Liver (tissue), 9 donors: Measurements from ENCODE around the gene TCF7L2. TPM values are rescaled to one million over a fixed set of nuclear protein-coding genes. Genes with fewer than 3 reads are reported as not detected.

ENCODE experiments used
- DNase-seq: peaks from one replicate; pipeline ENCODE4 v3.0.0-alpha.2; 2017; ENCODE audit warnings: low spot score
- H3K27ac ChIP-seq, 2 donors: one replicate each; pipeline ENCODE4 v1.7.0; 2013; ENCODE audit warnings: inconsistent platforms in 2 of 2, low read length in 2 of 2, control low read depth in 1 of 2, low read depth in 1 of 2, mild to moderate bottlenecking in 1 of 2
- H3K27me3 ChIP-seq, 4 donors: one replicate each; pipeline versions ENCODE4 v1.6.1 to v1.7.0; 2013; ENCODE audit warnings: low read length in 3 of 4, inconsistent platforms in 1 of 4, mild to moderate bottlenecking in 1 of 4, moderate library complexity in 1 of 4; ENCODE audit not compliant: control insufficient read depth in 4 of 4, insufficient read depth in 4 of 4
- H3K36me3 ChIP-seq, 4 donors: one replicate each; pipeline versions ENCODE4 v1.6.1 to v1.7.0; 2013; ENCODE audit warnings: low read length in 3 of 4, mild to moderate bottlenecking in 3 of 4, low read depth in 1 of 4, moderate library complexity in 1 of 4; ENCODE audit not compliant: control insufficient read depth in 4 of 4, insufficient read depth in 3 of 4
- H3K4me1 ChIP-seq, 4 donors: one replicate each; pipeline versions ENCODE4 v1.6.1 to v1.7.0; 2013; ENCODE audit warnings: low read length in 3 of 4, mild to moderate bottlenecking in 3 of 4, moderate library complexity in 1 of 4; ENCODE audit not compliant: control insufficient read depth in 4 of 4, insufficient read depth in 4 of 4
- H3K4me3 ChIP-seq, 3 donors: one replicate each; pipeline versions ENCODE4 v1.6.1 to v1.7.0; 2013; ENCODE audit warnings: low read length in 3 of 3, control low read depth in 1 of 3, low read depth in 1 of 3, mild to moderate bottlenecking in 1 of 3
- H3K9ac ChIP-seq, 2 donors: one replicate each; pipeline ENCODE4 v1.7.0; 2013; ENCODE audit warnings: low read length in 2 of 2, mild to moderate bottlenecking in 2 of 2, moderate library complexity in 2 of 2, control low read depth in 1 of 2, low read depth in 1 of 2
- H3K9me3 ChIP-seq, 4 donors: one replicate each; pipeline versions ENCODE4 v1.6.1 to v1.7.0; 2013; ENCODE audit warnings: low read length in 3 of 4; ENCODE audit not compliant: control insufficient read depth in 4 of 4
- ATF3 ChIP-seq: IDR thresholded peaks from 2 replicates; pipeline ENCODE4 v1.6.1; 2016; ENCODE audit warnings: antibody characterized with exemption
- CTCF ChIP-seq: fragments of 150-350 bp; IDR thresholded peaks from 2 replicates; pipeline ENCODE4 v1.5.1; 2017; ENCODE audit warnings: improper control_type of control experiment, low read depth, low read length; ENCODE audit not compliant: missing input control
- EGR1 ChIP-seq, 2 donors: IDR thresholded peaks; 2 replicates each; pipeline ENCODE4 v1.6.1; 2016 to 2018; ENCODE audit warnings: antibody characterized with exemption in 2 of 2, low read depth in 2 of 2
- FOXA1 ChIP-seq: IDR thresholded peaks from 2 replicates; pipeline ENCODE4 v1.6.1; 2016; ENCODE audit warnings: antibody characterized with exemption
- FOXA2 ChIP-seq: IDR thresholded peaks from 2 replicates; pipeline ENCODE4 v1.6.1; 2016; ENCODE audit warnings: antibody characterized with exemption
- GABPA ChIP-seq, 2 donors: IDR thresholded peaks in 1 of 2; conservative IDR thresholded peaks in 1 of 2; 2 replicates each; pipeline ENCODE4 v1.6.1; 2016; ENCODE audit warnings: antibody characterized with exemption in 2 of 2, mild to moderate bottlenecking in 1 of 2, moderate library complexity in 1 of 2
- HNF4A ChIP-seq, 2 donors: conservative IDR thresholded peaks; 2 replicates each; pipeline ENCODE4 v1.6.1; 2016; ENCODE audit warnings: antibody characterized with exemption in 2 of 2, mild to moderate bottlenecking in 2 of 2
- HNF4G ChIP-seq: IDR thresholded peaks from 2 replicates; pipeline ENCODE4 v1.6.1; 2016; ENCODE audit warnings: antibody characterized with exemption
- JUND ChIP-seq, 2 donors: IDR thresholded peaks; 2 replicates each; pipeline ENCODE4 v1.6.1; 2016; ENCODE audit warnings: antibody characterized with exemption in 2 of 2
- NR2F2 ChIP-seq: IDR thresholded peaks from 2 replicates; pipeline ENCODE4 v1.6.1; 2016; ENCODE audit warnings: antibody characterized with exemption
- RAD21 ChIP-seq, 2 donors: IDR thresholded peaks; 2 replicates each; pipeline ENCODE4 v1.6.1; 2016; ENCODE audit warnings: antibody characterized with exemption in 2 of 2, mild to moderate bottlenecking in 2 of 2
- REST ChIP-seq: IDR thresholded peaks from 2 replicates; pipeline ENCODE4 v1.6.1; 2016; ENCODE audit warnings: antibody characterized with exemption, mild to moderate bottlenecking
- RXRA ChIP-seq, 2 donors: IDR thresholded peaks; 2 replicates each; pipeline ENCODE4 v1.6.1; 2017 to 2018; ENCODE audit warnings: antibody characterized with exemption in 2 of 2, mild to moderate bottlenecking in 1 of 2
- TAF1 ChIP-seq: conservative IDR thresholded peaks from 2 replicates; pipeline ENCODE4 v1.6.1; 2016; ENCODE audit warnings: antibody characterized with exemption, mild to moderate bottlenecking
- YY1 ChIP-seq: IDR thresholded peaks from 2 replicates; pipeline ENCODE4 v1.6.1; 2016; ENCODE audit warnings: antibody characterized with exemption, mild to moderate bottlenecking
- WGBS: extraction: QIAGEN DNeasy Blood & Tissue Kit; methylation state at CpG from one replicate; pipeline ENCODE4 v1.1.7; 2013; 5-methylcytosine and 5-hydroxymethylcytosine counted together
- polyA plus RNA-seq, 2 donors: library from polyadenylated mRNA; stranded (reverse) in 1 of 2; unstranded in 1 of 2; fragments of 200-250 nt in 1 of 2; fragments of >200 nt in 1 of 2; fragmentation: Nextera tagmentation in 1 of 2; extraction: Ambion mirVana in 1 of 2; gene quantifications; one replicate each; pipeline versions ENCODE4 v1.2.1 to v1.2.3, GENCODE V29; 2013 to 2015
- total RNA-seq, 2 donors: library from RNA; depleted of rRNA; stranded (reverse); fragments of >200 nt; gene quantifications; one replicate each; pipeline ENCODE4 v1.2.3, GENCODE V29; 2014
- donor health status: healthy.
- donor health status: healthy.
- donor health status: healthy.
- donor health status: healthy.
- donor health status: healthy.

The TCF7L2 gene
- total and polyA plus RNA-seq, 4 donors = 4.9 to 18.0 (median 8.3) TPM

- TF ChIP-seq REST (no peak), YY1 (no peak), FOXA2 (no peak), EGR1 (IDR thresholded peaks at IDR 0.05; ENCODE audit: low read depth in 2 of 2) (no peak), NR2F2 (no peak), RXRA (IDR thresholded peaks at IDR 0.05) (no peak), RAD21 (IDR thresholded peaks at IDR 0.05) (no peak), CTCF (no peak), FOXA1 (no peak), ATF3 (no peak), TAF1 (no peak), JUND (IDR thresholded peaks at IDR 0.05) (no peak)
- Histone ChIP-seq H3K9me3 (no peaks in the 10 kb centered on the region), H3K4me1 (peaks cover 5 to 43% (median 32%) of the 10 kb centered on the region in 4 donors), H3K27ac (no peak overlapping the region), H3K36me3 (no peaks in the 10 kb centered on the region), H3K27me3 (no peaks in the 10 kb centered on the region), H3K4me3 (no peak overlapping the region), H3K9ac (no peak overlapping the region)
- DNase-seq = no peak
- 90% methylated on average over 6 of the region's 6 CpGs for WGBS
These were observed 177.8 kb downstream of the TCF7L2 start for GRCh38 chr10:113127901-113128283.

- no peaks in the 10 kb centered on the region for H3K9me3 ChIP-seq
- no peak overlapping the region for H3K9ac ChIP-seq
- DNase-seq = no peak
- no peaks in the 10 kb centered on the region for H3K27me3 ChIP-seq
- H3K36me3 ChIP-seq = no peaks in the 10 kb centered on the region
- no peak overlapping the region for H3K4me3 ChIP-seq
- H3K4me1 ChIP-seq = peaks cover 7 to 38% (median 30%) of the 10 kb centered on the region in 4 donors
- WGBS = 78% methylated on average over 11 of the region's 11 CpGs
- H3K27ac ChIP-seq = no peak overlapping the region
- no peak for TF ChIP-seq NR2F2
- no peak for TF ChIP-seq ATF3
- no peak for TF ChIP-seq HNF4G
- no peak for TF ChIP-seq FOXA2
- no peak for TF ChIP-seq GABPA (IDR thresholded peaks at IDR 0.05 in 1 of 2, conservative IDR thresholded peaks at IDR 0.05 in 1 of 2)
- no peak for TF ChIP-seq REST
- TF ChIP-seq HNF4A (conservative IDR thresholded peaks at IDR 0.05) = no peak
- TF ChIP-seq JUND (IDR thresholded peaks at IDR 0.05) = no peak
- no peak for TF ChIP-seq CTCF
These were observed 178.5 kb downstream of the TCF7L2 start for GRCh38 chr10:113128450-113129070.
